Measurements from ENCODE around the gene TNFRSF1B.
A peak's percentile ranks its signal among the peaks of the same experiment; 100 is the strongest.
"Not testable (repeated sequence)": the region's sequence is repeated elsewhere in the genome, so short reads cannot be mapped to it uniquely, and the experiment has no call there.

The TNFRSF1B gene

GRCh38 chr1:12224092-12224491 lies 57.3 kb downstream of the TNFRSF1B start:
- not testable (repeated sequence) for DNase-seq

GRCh38 chr1:12228979-12229378 lies 62.2 kb downstream of the TNFRSF1B start:
- DNase-seq, result no peak

GRCh38 chr1:12229386-12229834 lies 62.6 kb downstream of the TNFRSF1B start:
- DNase-seq, result no peak

GRCh38 chr1:12229835-12230548 lies 63.2 kb downstream of the TNFRSF1B start, which contains the start of gene VPS13D:
Gene VPS13D, plus strand, starts transcription at chr1:12230030. Its CDS starts 4,237 bp downstream, at chr1:12234267.
- DNase-seq, result peak; percentile 79

- DNase-seq, result no peak
Observed at GRCh38 chr1:12230549-12231275, 63.9 kb downstream of the TNFRSF1B start.

GRCh38 chr1:12231276-12231595 lies 64.4 kb downstream of the TNFRSF1B start:
- DNase-seq, result no peak

- DNase-seq, result no peak
Observed at GRCh38 chr1:12232221-12232620, 65.4 kb downstream of the TNFRSF1B start.

- DNase-seq, result no peak
Observed at GRCh38 chr1:12244078-12244477, 77.3 kb downstream of the TNFRSF1B start.

- no peak for DNase-seq
Observed at GRCh38 chr1:12244585-12244984, 77.8 kb downstream of the TNFRSF1B start.

- no peak for DNase-seq
Observed at GRCh38 chr1:12245116-12245515, 78.3 kb downstream of the TNFRSF1B start.

- DNase-seq, result no peak
Observed at GRCh38 chr1:12245733-12246132, 78.9 kb downstream of the TNFRSF1B start.

GRCh38 chr1:12246584-12246983 lies 79.8 kb downstream of the TNFRSF1B start:
- DNase-seq, result no peak

- DNase-seq, result no peak
Observed at GRCh38 chr1:12249181-12249580, 82.4 kb downstream of the TNFRSF1B start.

GRCh38 chr1:12249748-12250147 lies 83.0 kb downstream of the TNFRSF1B start:
- no peak for DNase-seq

GRCh38 chr1:12251442-12251841 lies 84.7 kb downstream of the TNFRSF1B start:
- DNase-seq, result no peak

- DNase-seq, result no peak
Observed at GRCh38 chr1:12255913-12256312, 89.1 kb downstream of the TNFRSF1B start.

- no peak for DNase-seq
Observed at GRCh38 chr1:12258272-12258671, 91.5 kb downstream of the TNFRSF1B start.

Measured in effector CD4-positive, alpha-beta T cell (primary cell).